K562 (cell line): ENCODE results near the gene DPH2. TPM values are rescaled to one million over a fixed set of nuclear protein-coding genes. Genes with fewer than 3 reads are reported as not detected.

Experiments used
- ELK3 ChIP-seq: fragments of 450-650 bp; formaldehyde crosslinking; IDR thresholded peaks from 2 replicates; pipeline ENCODE4 v1.4.0; 2020; ENCODE audit warnings: mild to moderate bottlenecking
- FOXJ3 ChIP-seq: sonication (generic); formaldehyde crosslinking; IDR thresholded peaks from 2 replicates; pipeline ENCODE4 v1.4.0; 2020; ENCODE audit warnings: mild to moderate bottlenecking, missing genetic modification reagents
- HMGXB4 ChIP-seq: sonication (generic); formaldehyde crosslinking; IDR thresholded peaks from 2 replicates; pipeline ENCODE4 v1.8.1; 2023; ENCODE audit warnings: mild to moderate bottlenecking, missing genetic modification reagents
- MLX ChIP-seq, 2 experiments: fragments of 450-650 bp in 1 of 2; sonication (generic) in 1 of 2; formaldehyde crosslinking; conservative IDR thresholded peaks; 2 replicates each; pipeline versions ENCODE4 v1.4.0 to v1.8.1; 2020 to 2022; ENCODE audit warnings: mild to moderate bottlenecking in 1 of 2, missing genetic modification reagents in 1 of 2
- NFE2 ChIP-seq: IDR thresholded peaks from 2 replicates; pipeline ENCODE4 v1.6.1; 2014; ENCODE audit warnings: antibody characterized with exemption, low read depth
- POLR2AphosphoS2 ChIP-seq: IDR thresholded peaks from 2 replicates; pipeline ENCODE4 v1.6.1; 2012; ENCODE audit warnings: low read length, improper control_type of control experiment
- RB1 ChIP-seq: fragments of 450-650 bp; IDR thresholded peaks from 2 replicates; pipeline ENCODE4 v1.6.1; 2017; ENCODE audit warnings: low read depth, mild to moderate bottlenecking
- SAFB2 ChIP-seq: fragments of 200-400 bp; formaldehyde crosslinking; IDR thresholded peaks from 2 replicates; pipeline ENCODE4 v1.6.1; 2018; ENCODE audit warnings: borderline replicate concordance, low read length, low read depth, moderate library complexity; ENCODE audit not compliant: severe bottlenecking
- TAF9B ChIP-seq: fragments of 450-650 bp; IDR thresholded peaks from 2 replicates; pipeline ENCODE4 v1.6.1; 2018; ENCODE audit warnings: mild to moderate bottlenecking; ENCODE audit not compliant: partially characterized antibody
- ZBTB2 ChIP-seq: fragments of 450-650 bp; IDR thresholded peaks from 2 replicates; pipeline ENCODE4 v1.6.1; 2016; ENCODE audit warnings: antibody characterized with exemption
- ZBTB5 ChIP-seq: fragments of 450-650 bp; IDR thresholded peaks from 2 replicates; pipeline ENCODE4 v1.6.1; 2017; ENCODE audit warnings: antibody characterized with exemption
- ZFP91 ChIP-seq: sonication (generic); formaldehyde crosslinking; IDR thresholded peaks from 2 replicates; pipeline ENCODE4 v1.8.0; 2022; ENCODE audit warnings: mild to moderate bottlenecking, missing genetic modification reagents
- ZNF133 ChIP-seq: fragments of 250-450 bp; sonication (Bioruptor Pico); IDR thresholded peaks from 2 replicates; pipeline ENCODE4 v1.4.0; 2020; ENCODE audit warnings: mild to moderate bottlenecking
- ZNF217 ChIP-seq: sonication (generic); formaldehyde crosslinking; IDR thresholded peaks from 2 replicates; pipeline ENCODE4 v1.8.0; 2022; ENCODE audit warnings: mild to moderate bottlenecking, missing genetic modification reagents
- ZNF232 ChIP-seq: sonication (generic); formaldehyde crosslinking; IDR thresholded peaks from 2 replicates; pipeline ENCODE4 v1.8.0; 2022; ENCODE audit warnings: mild to moderate bottlenecking, missing genetic modification reagents
- ZNF395 ChIP-seq: fragments of 200-800 bp; sonication (Bioruptor generic); IDR thresholded peaks from 2 replicates; pipeline ENCODE4 v1.6.1; 2017; ENCODE audit warnings: missing genetic modification characterization, missing compliant biosample characterization
- polyA plus RNA-seq, 8 experiments: library from polyadenylated mRNA; depleted of rRNA in 4 of 8; stranded (reverse) in 5 of 8; unstranded in 3 of 8; fragments of >200 nt; fragmentation: Nextera tagmentation in 2 of 8; fragmentation: Illumina TruSeq in 1 of 8; extraction: Ambion mirVana in 2 of 8; extraction: Trizol in 1 of 8; gene quantifications; 2 replicates each; pipeline versions ENCODE4 v1.2.1 to v1.2.3, GENCODE V29; 2011 to 2014; ENCODE audit warnings: inconsistent platforms in 1 of 8, missing spikeins in 1 of 8
- total RNA-seq, 7 experiments: library from RNA; depleted of rRNA in 6 of 7; stranded (reverse); fragments of >200 nt in 6 of 7; fragmentation: Illumina TruSeq in 2 of 7; extraction: Trizol in 2 of 7; gene quantifications; 2 replicates each; pipeline versions ENCODE4 v1.2.1 to v1.2.3, GENCODE V29; 2011 to 2021; ENCODE audit warnings: low replicate concordance in 1 of 7

DPH2 gene
- total and polyA plus RNA-seq, 9 of the 15 experiments (the other 6 are each of a cell fraction or from before 2014, with no cell fraction given) = 17.9 to 94.1 (median 68.1) TPM

GRCh38 chr1:43946236-43947060, 23.4 kb upstream of the DPH2 start, which contains the start of gene IPO13 (continued):
- peak in 1 of 2 experiments; percentile 22; a peak in 1 of 4 replicates for TF ChIP-seq MLX (CRISPR knock-in tag; conservative IDR thresholded peaks at IDR 0.05)
- TF ChIP-seq NFE2 = peak; percentile 99
- no peak for TF ChIP-seq ELK3 (CRISPR knock-in tag)
- no peak for TF ChIP-seq ZNF217 (CRISPR knock-in tag)
- peak; percentile 51; the same call in 1 of the 2 replicates for TF ChIP-seq ZBTB2
- peak; percentile 70 for TF ChIP-seq ZFP91
- TF ChIP-seq SAFB2 = no peak
- no peak for TF ChIP-seq TAF9B
- peak; percentile 99 for TF ChIP-seq RB1
- TF ChIP-seq HMGXB4 (CRISPR knock-in tag) = peak; percentile 82; the same call in 1 of the 2 replicates
- TF ChIP-seq ZNF133 = no peak
- TF ChIP-seq FOXJ3 (CRISPR knock-in tag) = no peak
- no peak for TF ChIP-seq POLR2AphosphoS2
- 0 out of 2 replicates have a peak, but pooled peaks have one; percentile 76 for TF ChIP-seq ZNF232 (CRISPR knock-in tag)
- TF ChIP-seq ZNF395 (CRISPR knock-in tag) = peak; percentile 72
- TF ChIP-seq ZBTB5 = no peak
